ENCODE measurements around the gene LDB3. TPM values are rescaled to one million over a fixed set of nuclear protein-coding genes. Genes with fewer than 3 reads are reported as not detected.

LDB3 gene
- total and polyA plus RNA-seq, 2 of the 8 experiments (the other 6 are each of a cell fraction or from before 2014, with no cell fraction given) = 0.20 to 0.43 TPM

DNA sequence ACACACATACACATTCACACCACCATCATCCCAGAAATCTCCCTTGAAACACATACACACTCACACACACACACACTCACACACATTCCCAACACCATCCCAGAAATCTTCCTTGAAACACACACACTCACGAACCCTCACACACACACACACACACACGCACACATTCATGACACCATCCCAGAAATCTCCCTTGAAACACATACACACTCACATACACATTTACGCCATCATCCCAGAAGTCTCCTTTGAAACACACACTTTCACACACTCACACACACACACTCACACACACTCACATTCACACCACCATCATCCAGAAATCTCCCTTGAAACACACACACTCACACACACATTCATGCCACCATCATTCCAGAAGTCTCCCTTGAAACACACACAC is 14.3 kb upstream of the LDB3 start (continued):
- TF ChIP-seq, protein P1, sequence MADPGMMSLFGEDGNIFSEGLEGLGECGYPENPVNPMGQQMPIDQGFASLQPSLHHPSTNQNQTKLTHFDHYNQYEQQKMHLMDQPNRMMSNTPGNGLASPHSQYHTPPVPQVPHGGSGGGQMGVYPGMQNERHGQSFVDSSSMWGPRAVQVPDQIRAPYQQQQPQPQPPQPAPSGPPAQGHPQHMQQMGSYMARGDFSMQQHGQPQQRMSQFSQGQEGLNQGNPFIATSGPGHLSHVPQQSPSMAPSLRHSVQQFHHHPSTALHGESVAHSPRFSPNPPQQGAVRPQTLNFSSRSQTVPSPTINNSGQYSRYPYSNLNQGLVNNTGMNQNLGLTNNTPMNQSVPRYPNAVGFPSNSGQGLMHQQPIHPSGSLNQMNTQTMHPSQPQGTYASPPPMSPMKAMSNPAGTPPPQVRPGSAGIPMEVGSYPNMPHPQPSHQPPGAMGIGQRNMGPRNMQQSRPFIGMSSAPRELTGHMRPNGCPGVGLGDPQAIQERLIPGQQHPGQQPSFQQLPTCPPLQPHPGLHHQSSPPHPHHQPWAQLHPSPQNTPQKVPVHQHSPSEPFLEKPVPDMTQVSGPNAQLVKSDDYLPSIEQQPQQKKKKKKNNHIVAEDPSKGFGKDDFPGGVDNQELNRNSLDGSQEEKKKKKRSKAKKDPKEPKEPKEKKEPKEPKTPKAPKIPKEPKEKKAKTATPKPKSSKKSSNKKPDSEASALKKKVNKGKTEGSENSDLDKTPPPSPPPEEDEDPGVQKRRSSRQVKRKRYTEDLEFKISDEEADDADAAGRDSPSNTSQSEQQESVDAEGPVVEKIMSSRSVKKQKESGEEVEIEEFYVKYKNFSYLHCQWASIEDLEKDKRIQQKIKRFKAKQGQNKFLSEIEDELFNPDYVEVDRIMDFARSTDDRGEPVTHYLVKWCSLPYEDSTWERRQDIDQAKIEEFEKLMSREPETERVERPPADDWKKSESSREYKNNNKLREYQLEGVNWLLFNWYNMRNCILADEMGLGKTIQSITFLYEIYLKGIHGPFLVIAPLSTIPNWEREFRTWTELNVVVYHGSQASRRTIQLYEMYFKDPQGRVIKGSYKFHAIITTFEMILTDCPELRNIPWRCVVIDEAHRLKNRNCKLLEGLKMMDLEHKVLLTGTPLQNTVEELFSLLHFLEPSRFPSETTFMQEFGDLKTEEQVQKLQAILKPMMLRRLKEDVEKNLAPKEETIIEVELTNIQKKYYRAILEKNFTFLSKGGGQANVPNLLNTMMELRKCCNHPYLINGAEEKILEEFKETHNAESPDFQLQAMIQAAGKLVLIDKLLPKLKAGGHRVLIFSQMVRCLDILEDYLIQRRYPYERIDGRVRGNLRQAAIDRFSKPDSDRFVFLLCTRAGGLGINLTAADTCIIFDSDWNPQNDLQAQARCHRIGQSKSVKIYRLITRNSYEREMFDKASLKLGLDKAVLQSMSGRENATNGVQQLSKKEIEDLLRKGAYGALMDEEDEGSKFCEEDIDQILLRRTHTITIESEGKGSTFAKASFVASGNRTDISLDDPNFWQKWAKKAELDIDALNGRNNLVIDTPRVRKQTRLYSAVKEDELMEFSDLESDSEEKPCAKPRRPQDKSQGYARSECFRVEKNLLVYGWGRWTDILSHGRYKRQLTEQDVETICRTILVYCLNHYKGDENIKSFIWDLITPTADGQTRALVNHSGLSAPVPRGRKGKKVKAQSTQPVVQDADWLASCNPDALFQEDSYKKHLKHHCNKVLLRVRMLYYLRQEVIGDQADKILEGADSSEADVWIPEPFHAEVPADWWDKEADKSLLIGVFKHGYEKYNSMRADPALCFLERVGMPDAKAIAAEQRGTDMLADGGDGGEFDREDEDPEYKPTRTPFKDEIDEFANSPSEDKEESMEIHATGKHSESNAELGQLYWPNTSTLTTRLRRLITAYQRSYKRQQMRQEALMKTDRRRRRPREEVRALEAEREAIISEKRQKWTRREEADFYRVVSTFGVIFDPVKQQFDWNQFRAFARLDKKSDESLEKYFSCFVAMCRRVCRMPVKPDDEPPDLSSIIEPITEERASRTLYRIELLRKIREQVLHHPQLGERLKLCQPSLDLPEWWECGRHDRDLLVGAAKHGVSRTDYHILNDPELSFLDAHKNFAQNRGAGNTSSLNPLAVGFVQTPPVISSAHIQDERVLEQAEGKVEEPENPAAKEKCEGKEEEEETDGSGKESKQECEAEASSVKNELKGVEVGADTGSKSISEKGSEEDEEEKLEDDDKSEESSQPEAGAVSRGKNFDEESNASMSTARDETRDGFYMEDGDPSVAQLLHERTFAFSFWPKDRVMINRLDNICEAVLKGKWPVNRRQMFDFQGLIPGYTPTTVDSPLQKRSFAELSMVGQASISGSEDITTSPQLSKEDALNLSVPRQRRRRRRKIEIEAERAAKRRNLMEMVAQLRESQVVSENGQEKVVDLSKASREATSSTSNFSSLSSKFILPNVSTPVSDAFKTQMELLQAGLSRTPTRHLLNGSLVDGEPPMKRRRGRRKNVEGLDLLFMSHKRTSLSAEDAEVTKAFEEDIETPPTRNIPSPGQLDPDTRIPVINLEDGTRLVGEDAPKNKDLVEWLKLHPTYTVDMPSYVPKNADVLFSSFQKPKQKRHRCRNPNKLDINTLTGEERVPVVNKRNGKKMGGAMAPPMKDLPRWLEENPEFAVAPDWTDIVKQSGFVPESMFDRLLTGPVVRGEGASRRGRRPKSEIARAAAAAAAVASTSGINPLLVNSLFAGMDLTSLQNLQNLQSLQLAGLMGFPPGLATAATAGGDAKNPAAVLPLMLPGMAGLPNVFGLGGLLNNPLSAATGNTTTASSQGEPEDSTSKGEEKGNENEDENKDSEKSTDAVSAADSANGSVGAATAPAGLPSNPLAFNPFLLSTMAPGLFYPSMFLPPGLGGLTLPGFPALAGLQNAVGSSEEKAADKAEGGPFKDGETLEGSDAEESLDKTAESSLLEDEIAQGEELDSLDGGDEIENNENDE (IDR thresholded peaks at IDR 0.05; ENCODE audit: insufficient replicate concordance, low read length) = no peak
- no peak for TF ChIP-seq SP1 (IDR thresholded peaks at IDR 0.05; ENCODE audit: low read depth, low read length)
- no peak for TF ChIP-seq HDAC2 (IDR thresholded peaks at IDR 0.05; ENCODE audit: borderline replicate concordance in 1 of 2, low read depth in 2 of 2, low read length in 2 of 2)
- no peak for TF ChIP-seq POU5F1 (IDR thresholded peaks at IDR 0.05; ENCODE audit: low read depth, low read length)
- no peak for TF ChIP-seq RFX5 (IDR thresholded peaks at IDR 0.05; ENCODE audit: borderline replicate concordance, low read depth, low read length)
- TF ChIP-seq, protein P2, sequence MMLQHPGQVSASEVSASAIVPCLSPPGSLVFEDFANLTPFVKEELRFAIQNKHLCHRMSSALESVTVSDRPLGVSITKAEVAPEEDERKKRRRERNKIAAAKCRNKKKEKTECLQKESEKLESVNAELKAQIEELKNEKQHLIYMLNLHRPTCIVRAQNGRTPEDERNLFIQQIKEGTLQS (IDR thresholded peaks at IDR 0.05; ENCODE audit: insufficient read depth, low read depth, low read length) = no peak
- TF ChIP-seq TEAD4 (IDR thresholded peaks at IDR 0.05; ENCODE audit: low read depth, low read length) = no peak
- TF ChIP-seq KDM1A (IDR thresholded peaks at IDR 0.05; ENCODE audit: borderline replicate concordance, low read length) = no peak

Data from H1 (cell line).